PC-9 (cell line): ENCODE results near the gene ARHGAP24. TPM values are rescaled to one million over a fixed set of nuclear protein-coding genes. Genes with fewer than 3 reads are reported as not detected.

Source experiments
- BruUV-seq: library from RNA; stranded (reverse); fragments of 400-500 nt; replicated peaks from 2 replicates; lab custom pipeline; 2021; lab: Mats Ljungman, UMichigan
- CTCF ChIA-PET: fragments of 300-600 bp; sonication (Branson Sonifier 250); formaldehyde crosslinking; loops from one replicate; lab custom pipeline; 2022; ENCODE audit warnings: antibody characterized with exemption; lab: Charles Lee
- POLR2A ChIA-PET: fragments of 300-600 bp; sonication (Branson Sonifier 250); formaldehyde crosslinking; loops from one replicate; lab custom pipeline; 2022; ENCODE audit warnings: antibody characterized with exemption; ENCODE audit not compliant: unreplicated experiment; lab: Charles Lee
- DNase-seq, 2 experiments: peaks; one replicate each; pipeline versions ENCODE4 v3.0.0 to v3.0.0-alpha.2; 2015 to 2022; ENCODE audit warnings: mixed read lengths in 1 of 2
- H2AFZ ChIP-seq: fragments of 200-600 bp; sonication (generic); 2 replicates; pipeline ENCODE4 v1.8.1; 2017; ENCODE audit warnings: antibody characterized with exemption
- H3F3A ChIP-seq: fragments of 200-600 bp; sonication (generic); 2 replicates; pipeline ENCODE4 v1.8.1; 2017; ENCODE audit warnings: antibody characterized with exemption, mild to moderate bottlenecking, low read depth; ENCODE audit not compliant: insufficient read depth
- H3K27ac ChIP-seq: fragments of 200-600 bp; sonication (generic); 2 replicates; pipeline ENCODE4 v1.6.1; 2016; ENCODE audit warnings: mixed run types
- H3K27me3 ChIP-seq: fragments of 200-600 bp; sonication (generic); 2 replicates; pipeline ENCODE4 v1.6.1; 2016; ENCODE audit warnings: low read depth, mixed run types; ENCODE audit not compliant: insufficient read depth
- H3K36me3 ChIP-seq: fragments of 200-600 bp; sonication (generic); 2 replicates; pipeline ENCODE4 v1.6.1; 2016; ENCODE audit warnings: low read depth, mixed run types
- H3K4me1 ChIP-seq: fragments of 200-600 bp; sonication (generic); replicated peaks from 2 replicates; pipeline ENCODE4 v1.6.1; 2016; ENCODE audit warnings: mixed run types; ENCODE audit not compliant: insufficient read depth
- H3K4me2 ChIP-seq: fragments of 200-600 bp; sonication (generic); 2 replicates; pipeline ENCODE4 v1.6.1; 2017; ENCODE audit warnings: mixed run types
- H3K4me3 ChIP-seq: fragments of 200-600 bp; sonication (generic); 2 replicates; pipeline ENCODE4 v1.6.1; 2016; ENCODE audit warnings: mixed run types
- H3K79me2 ChIP-seq: fragments of 200-600 bp; sonication (generic); 2 replicates; pipeline ENCODE4 v1.6.1; 2017; ENCODE audit warnings: low read depth, mixed run types
- H3K9me2 ChIP-seq: fragments of 200-600 bp; sonication (generic); 2 replicates; pipeline ENCODE4 v1.8.1; 2017; ENCODE audit warnings: mild to moderate bottlenecking; ENCODE audit not compliant: insufficient read depth
- H3K9me3 ChIP-seq: fragments of 200-600 bp; sonication (generic); 2 replicates; pipeline ENCODE4 v1.8.1; 2016; ENCODE audit warnings: low read depth; ENCODE audit not compliant: insufficient read depth
- H4K20me1 ChIP-seq: fragments of 200-600 bp; sonication (generic); 2 replicates; pipeline ENCODE4 v1.8.1; 2017; ENCODE audit not compliant: insufficient read depth
- EZH2 ChIP-seq: fragments of 200-600 bp; sonication (generic); IDR thresholded peaks from 2 replicates; pipeline ENCODE4 v1.8.0; 2017; ENCODE audit warnings: antibody characterized with exemption, low read depth
- intact Hi-C: fragments of 100-400 bp; cut with micrococcal nuclease; formaldehyde crosslinking; loops from one replicate; pipeline ENCODE4 v1.10.0; 2022; ENCODE audit not compliant: unreplicated experiment
- total RNA-seq: library from RNA; stranded (reverse); gene quantifications from 2 replicates; pipeline ENCODE4 v1.2.3, GENCODE V29; 2021
- TF ChIP-seq, protein P1 (sequence below): fragments of 200-600 bp; sonication (generic); conservative IDR thresholded peaks from 2 replicates; pipeline ENCODE4 v1.6.1; 2017; ENCODE audit warnings: mixed run types, antibody characterized with exemption, mild to moderate bottlenecking, moderate library complexity

ARHGAP24 gene
- total RNA-seq, 1 experiment from 2014 or later = 2.2 TPM

- Histone ChIP-seq H4K20me1 (no peaks in the 10 kb centered on the region), H3K27ac (no peak overlapping the region), H3K4me2 (no peak overlapping the region), H3K4me1 (no peaks in the 10 kb centered on the region), H3K9me3 (no peaks in the 10 kb centered on the region), H3K9me2 (no peaks in the 10 kb centered on the region), H2AFZ (no peak overlapping the region), H3K79me2 (no peaks in the 10 kb centered on the region), H3F3A (no peaks in the 10 kb centered on the region), H3K4me3 (no peak overlapping the region), H3K36me3 (no peaks in the 10 kb centered on the region), H3K27me3 (no peaks in the 10 kb centered on the region)
- DNase-seq = no peak
- ChIA-PET CTCF (no interaction called here), POLR2A (no interaction called here)
- intact Hi-C loops = no loop called here
- TF ChIP-seq, protein P1, sequence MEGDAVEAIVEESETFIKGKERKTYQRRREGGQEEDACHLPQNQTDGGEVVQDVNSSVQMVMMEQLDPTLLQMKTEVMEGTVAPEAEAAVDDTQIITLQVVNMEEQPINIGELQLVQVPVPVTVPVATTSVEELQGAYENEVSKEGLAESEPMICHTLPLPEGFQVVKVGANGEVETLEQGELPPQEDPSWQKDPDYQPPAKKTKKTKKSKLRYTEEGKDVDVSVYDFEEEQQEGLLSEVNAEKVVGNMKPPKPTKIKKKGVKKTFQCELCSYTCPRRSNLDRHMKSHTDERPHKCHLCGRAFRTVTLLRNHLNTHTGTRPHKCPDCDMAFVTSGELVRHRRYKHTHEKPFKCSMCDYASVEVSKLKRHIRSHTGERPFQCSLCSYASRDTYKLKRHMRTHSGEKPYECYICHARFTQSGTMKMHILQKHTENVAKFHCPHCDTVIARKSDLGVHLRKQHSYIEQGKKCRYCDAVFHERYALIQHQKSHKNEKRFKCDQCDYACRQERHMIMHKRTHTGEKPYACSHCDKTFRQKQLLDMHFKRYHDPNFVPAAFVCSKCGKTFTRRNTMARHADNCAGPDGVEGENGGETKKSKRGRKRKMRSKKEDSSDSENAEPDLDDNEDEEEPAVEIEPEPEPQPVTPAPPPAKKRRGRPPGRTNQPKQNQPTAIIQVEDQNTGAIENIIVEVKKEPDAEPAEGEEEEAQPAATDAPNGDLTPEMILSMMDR = no peak
- no peak for TF ChIP-seq EZH2
- BruUV-seq = no TSS peak
These were observed 211.4 kb downstream of the ARHGAP24 start for GRCh38 chr4:85686398-85686797.

- intact Hi-C loops = no loop called here
- TF ChIP-seq, protein P1 = no peak
- TF ChIP-seq EZH2 = no peak
- POLR2A ChIA-PET = no interaction called here
These were observed 213.2 kb downstream of the ARHGAP24 start for GRCh38 chr4:85688055-85688740.

GRCh38 chr4:85696661-85697060 lies 221.7 kb downstream of the ARHGAP24 start:
- ChIA-PET CTCF (no interaction called here), POLR2A (no interaction called here)
- Histone ChIP-seq H3K9me2 (no peaks in the 10 kb centered on the region), H3K4me2 (no peak overlapping the region), H3K27me3 (no peaks in the 10 kb centered on the region), H3K27ac (no peak overlapping the region), H4K20me1 (no peaks in the 10 kb centered on the region), H3K9me3 (no peaks in the 10 kb centered on the region), H3K4me3 (no peak overlapping the region), H3K4me1 (no peaks in the 10 kb centered on the region), H3K36me3 (no peaks in the 10 kb centered on the region), H2AFZ (no peak overlapping the region), H3F3A (no peaks in the 10 kb centered on the region), H3K79me2 (no peaks in the 10 kb centered on the region)
- intact Hi-C loops = no loop called here
- DNase-seq = no peak
- BruUV-seq = no TSS peak
- no peak for TF ChIP-seq EZH2
- TF ChIP-seq, protein P1 = no peak

More at GRCh38 chr4:85688055-85688740, 213.2 kb downstream of the ARHGAP24 start:
- no peaks in the 10 kb centered on the region for H3K9me3 ChIP-seq
- no peak overlapping the region for H3K27ac ChIP-seq
- BruUV-seq = no TSS peak
- no peaks in the 10 kb centered on the region for H3K36me3 ChIP-seq
- H3K4me3 ChIP-seq = no peak overlapping the region
- H3K9me2 ChIP-seq = no peaks in the 10 kb centered on the region
- H3F3A ChIP-seq = no peaks in the 10 kb centered on the region
- no peaks in the 10 kb centered on the region for H3K27me3 ChIP-seq
- H3K4me1 ChIP-seq = no peaks in the 10 kb centered on the region
- no peak for DNase-seq
- no peaks in the 10 kb centered on the region for H4K20me1 ChIP-seq
- no peak overlapping the region for H2AFZ ChIP-seq
- H3K79me2 ChIP-seq = no peaks in the 10 kb centered on the region
- CTCF ChIA-PET = no interaction called here
- no peak overlapping the region for H3K4me2 ChIP-seq
